ENCODE measurements around the gene RB1.
A peak's percentile ranks its signal among the peaks of the same experiment; 100 is the strongest.

RB1 gene

GRCh38 chr13:48492470-48493065 is 189.0 kb downstream of the RB1 start:
- DNase-seq (ENCODE audit: low read depth in 1 of 2, low spot score in 1 of 2): peak; percentile 45 to 48

DNA sequence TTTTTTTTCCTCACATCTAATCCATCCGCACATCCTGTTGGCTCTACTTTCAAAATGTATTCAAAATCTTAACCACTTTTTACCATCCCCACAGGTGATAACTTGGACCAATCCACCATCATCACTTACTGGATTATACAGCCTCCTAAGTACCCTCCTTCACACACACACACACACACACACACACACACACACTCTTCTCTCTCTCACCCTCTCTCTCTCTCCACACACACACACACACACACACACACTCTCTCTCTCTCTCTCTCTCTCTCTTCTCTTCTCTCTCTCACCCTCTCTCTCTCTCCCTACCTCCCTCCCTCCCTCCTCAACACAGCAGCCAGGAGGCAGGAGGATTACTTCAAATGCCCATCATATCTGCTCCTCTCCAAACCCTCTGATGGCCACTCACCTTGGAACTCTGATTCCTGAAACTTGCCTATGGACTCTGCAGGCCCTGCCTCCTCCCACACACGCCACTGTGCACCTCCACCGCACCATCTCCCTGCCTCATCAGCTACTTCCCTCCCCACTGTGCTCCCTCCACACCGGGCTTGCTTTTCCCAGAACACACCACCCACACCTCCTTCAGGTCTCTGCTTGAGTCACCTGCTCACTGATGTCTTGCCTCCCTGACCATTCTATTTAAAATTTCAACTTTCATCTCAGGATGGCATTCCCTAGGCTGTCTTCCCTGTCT is 189.7 kb downstream of the RB1 start:
- DNase-seq (ENCODE audit: low read depth in 1 of 2, low spot score in 1 of 2): no peak

- no peak for DNase-seq (ENCODE audit: low read depth in 1 of 2, low spot score in 1 of 2)
Observed at GRCh38 chr13:48493851-48494250, 190.3 kb downstream of the RB1 start.

DNA sequence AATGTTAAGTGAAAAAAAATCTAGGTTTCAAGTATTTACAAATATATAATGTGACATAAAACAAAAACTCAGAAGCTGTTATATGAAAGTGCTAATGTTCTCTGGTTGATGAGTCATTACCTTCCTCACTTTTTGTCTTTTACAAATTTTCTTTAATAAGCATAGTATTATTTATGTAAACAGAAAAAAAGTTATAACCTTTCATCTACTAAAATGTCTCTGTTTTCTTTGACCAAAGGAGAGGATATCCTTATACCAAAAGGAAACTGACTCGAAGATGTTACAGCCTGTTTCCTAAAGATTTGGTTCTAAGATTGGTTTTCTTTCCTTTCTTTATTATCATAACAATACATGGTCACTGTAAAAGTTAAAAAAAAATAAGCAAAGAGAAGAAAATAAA is 191.3 kb downstream of the RB1 start:
- DNase-seq (ENCODE audit: low read depth in 1 of 2, low spot score in 1 of 2): no peak

DNA sequence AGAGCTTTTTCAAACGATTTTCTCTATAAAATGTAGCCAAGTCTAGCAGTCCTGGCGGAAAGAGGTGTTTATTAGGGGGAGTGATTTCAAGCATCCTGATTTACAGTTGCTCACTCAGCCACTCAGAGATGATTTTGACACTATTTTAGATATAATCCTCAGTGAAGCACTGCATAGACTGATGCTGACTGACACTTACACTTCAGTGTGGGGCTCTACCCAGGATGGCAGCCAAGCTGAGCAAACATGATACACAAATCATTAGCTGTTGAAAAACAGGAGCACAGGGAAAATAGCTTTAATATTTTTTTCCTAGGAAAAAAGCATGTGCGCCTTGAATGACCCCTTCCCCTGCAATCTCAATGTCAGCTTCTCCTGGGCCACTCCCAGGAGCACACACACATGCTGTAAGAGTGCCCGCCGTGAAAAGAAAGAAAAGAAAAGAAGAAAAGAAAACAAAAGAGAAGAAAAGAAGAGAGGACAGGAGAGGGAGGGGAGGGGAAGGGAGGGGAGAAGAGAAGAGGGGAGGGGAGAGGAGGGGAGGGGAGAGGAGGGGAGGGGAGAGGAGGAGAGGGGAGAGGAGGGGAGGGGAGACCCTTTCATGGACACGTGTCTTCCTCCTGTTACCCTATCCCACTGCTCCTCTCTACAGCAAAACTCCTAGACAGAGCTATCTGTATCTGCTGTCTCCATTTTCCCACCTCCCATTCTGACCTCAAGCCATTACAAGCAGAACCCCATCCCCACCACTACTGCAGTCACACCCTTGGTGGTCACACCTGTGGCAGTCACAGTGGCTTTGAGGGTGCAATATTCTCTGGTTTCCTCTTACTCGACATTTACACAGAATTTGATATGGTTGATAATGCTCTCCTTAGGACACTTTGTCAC is 193.0 kb downstream of the RB1 start:
- no peak for DNase-seq (ENCODE audit: low read depth in 1 of 2, low spot score in 1 of 2)

GRCh38 chr13:48497669-48498068 is 194.1 kb downstream of the RB1 start:
- no peak for DNase-seq (ENCODE audit: low read depth in 1 of 2, low spot score in 1 of 2)

DNA sequence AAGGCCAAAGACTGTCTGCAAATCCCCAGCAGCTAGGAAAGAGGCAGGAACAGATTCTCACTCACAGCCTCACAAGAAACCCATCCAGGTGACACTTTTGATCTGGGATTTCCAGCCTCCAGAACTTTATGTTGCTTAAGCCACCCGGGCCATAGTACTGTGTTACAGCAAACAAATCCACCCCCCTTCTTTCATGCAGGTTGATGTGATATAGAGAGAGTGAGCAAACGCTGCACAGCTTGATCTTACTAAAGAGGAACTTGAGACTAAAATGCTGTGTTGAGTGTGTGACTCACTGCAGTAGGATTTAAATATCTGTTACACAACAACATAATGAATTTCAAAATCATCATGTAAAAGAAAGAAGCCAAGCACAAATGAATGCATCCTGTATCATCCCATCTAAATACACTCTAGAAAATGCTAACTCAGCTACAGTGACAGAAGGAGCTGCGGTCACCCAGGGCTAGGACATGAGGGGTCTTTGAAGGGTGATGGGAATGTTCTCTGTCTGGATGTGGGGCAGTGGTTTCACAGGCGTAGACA is 197.2 kb downstream of the RB1 start:
- DNase-seq (ENCODE audit: low read depth in 1 of 2, low spot score in 1 of 2): no peak

DNA sequence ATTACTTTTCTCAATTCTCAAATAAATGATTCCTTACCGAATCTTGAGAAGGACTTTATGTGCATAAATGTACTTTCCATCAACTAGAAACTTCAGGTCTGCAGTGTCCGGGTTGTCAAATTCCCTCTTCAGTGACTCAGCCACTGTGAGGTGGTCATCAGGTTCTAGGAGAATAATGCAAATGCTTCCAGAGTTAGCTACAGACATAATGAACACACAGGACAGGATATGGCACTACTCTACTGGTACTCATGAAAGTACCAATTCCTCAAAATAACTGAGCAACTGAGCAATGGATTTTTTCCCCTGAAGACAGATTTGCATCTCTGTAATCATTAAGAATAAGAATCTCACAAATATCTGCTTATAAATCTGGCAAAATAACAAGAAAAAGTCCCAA is 198.2 kb downstream of the RB1 start:
- DNase-seq (ENCODE audit: low read depth in 1 of 2, low spot score in 1 of 2): no peak

DNA sequence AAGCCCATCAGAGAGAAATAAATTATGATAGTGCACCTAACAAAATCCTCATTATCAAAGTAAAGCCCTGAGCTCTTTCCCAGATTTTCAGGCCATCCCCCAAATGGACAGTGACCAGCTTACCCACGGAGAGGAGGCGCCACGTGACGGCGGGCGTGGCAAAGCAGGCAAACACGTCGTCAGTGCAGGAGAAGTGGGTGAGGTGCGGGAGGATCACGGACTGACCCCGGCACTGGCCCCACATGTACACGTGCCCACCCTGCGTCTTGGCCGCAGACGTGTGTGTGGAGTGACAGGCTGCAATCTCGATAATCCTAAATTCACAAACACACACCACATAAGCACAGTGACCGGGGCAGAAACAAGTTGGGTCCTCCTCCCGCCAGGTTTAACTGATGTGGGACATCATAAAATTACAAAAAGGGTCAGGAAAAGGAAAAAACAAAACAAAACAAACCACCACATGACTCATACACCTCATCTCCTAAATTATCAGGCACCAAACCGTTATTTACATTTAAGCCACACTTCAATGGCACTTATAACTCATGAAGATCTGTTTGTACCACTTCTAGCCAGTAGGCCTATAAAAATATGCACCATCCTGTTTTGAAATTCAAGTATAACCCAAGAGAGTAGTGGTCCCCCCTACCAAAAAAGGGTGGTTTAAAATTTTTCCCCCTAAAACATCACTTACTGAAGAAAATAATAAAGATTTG is 199.2 kb downstream of the RB1 start:
- no peak for DNase-seq (ENCODE audit: low read depth in 1 of 2, low spot score in 1 of 2)

DNA sequence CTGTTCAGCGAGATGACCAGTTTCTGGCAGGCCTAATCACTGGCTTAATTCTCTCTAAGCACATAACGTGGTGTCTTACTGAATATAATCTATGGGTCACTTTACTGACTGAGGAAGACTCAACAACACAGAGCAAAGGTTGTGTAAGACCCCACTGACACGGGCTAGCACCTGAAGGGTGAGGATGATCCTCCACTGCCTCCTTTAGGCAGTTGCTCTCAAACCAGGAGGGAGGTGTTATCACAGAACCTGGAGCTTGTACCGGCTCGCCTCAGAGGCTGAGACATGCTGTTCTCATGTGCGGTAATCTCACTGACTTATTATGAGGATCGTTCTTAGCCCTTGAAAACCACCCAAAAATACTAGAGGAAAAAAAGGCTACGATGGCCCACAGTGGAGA is 201.1 kb downstream of the RB1 start:
- DNase-seq (ENCODE audit: low read depth in 1 of 2, low spot score in 1 of 2): no peak

GRCh38 chr13:48505012-48505411 is 201.5 kb downstream of the RB1 start:
- DNase-seq (ENCODE audit: low read depth in 1 of 2, low spot score in 1 of 2): no peak

GRCh38 chr13:48505597-48506091 is 202.1 kb downstream of the RB1 start:
- DNase-seq (ENCODE audit: low read depth in 1 of 2, low spot score in 1 of 2): peak in 1 of 2 donors; percentile 23

DNA sequence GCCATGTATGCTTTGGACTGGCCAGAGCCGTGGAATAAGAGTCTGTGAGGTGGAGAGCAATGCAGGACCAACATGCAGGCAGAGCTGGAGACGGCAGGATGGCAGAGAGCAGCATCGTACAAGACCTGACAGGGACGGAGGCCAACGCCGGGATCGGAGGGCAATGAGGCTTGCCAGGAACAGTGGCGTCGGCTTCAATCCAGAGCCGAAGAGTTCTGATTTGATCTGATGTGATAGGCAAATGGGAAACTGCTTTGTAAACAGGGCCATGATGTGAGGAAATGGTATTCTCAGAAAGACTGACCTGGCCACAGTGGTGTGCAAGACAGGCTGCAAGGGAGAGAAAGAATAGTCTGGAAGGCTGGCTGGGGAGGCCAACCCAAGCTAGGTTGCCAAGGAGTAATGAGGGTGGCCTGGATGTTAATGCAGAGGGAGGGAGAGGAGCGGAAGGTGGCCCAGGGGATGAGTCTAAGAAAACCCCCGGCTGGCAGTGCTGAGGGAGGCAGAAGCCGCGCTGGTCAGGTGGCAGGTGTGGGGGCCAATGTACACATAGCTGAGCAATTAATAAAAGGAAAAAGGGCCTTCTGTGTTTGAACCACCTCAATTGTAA is 202.6 kb downstream of the RB1 start:
- DNase-seq (ENCODE audit: low read depth in 1 of 2, low spot score in 1 of 2): no peak

DNA sequence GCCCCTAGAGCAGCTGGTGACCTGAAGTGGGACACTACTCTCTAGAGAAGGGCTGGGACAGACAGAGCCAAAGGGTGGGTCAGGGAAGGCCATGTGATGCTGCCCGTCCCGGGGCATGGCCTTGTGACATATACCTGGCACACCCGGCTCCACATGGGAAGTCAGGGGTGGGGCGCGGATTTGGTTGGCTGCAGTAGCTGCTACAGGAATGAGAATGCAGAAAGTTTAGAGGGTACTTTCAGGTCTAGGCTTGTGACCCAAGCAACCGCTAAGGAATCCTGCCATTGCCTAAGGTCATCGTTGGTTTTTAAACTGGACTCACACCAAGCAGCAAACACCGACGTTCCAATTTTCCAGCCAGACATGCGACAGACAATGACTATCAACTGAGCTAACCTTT is 203.5 kb downstream of the RB1 start:
- no peak for DNase-seq (ENCODE audit: low read depth in 1 of 2, low spot score in 1 of 2)

DNA sequence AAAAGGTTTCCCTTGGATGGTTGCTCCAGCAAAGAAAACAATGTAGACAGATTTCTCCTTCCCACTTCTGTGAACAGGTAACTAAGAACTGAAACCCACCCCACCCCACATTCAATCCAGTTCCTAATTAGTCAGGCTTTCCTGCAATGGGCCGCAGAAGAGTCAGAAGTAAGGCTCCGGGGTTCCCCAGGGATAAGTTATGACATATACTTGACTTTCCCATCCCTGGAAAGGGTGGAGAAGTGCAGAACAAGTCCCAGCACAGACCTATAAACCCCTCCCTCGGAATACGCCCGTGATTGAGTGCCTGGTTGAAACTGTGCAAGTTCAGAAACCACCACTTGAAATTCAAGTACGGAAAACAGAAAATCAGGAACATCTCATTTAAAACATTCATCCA is 204.5 kb downstream of the RB1 start:
- no peak for DNase-seq (ENCODE audit: low read depth in 1 of 2, low spot score in 1 of 2)

DNA sequence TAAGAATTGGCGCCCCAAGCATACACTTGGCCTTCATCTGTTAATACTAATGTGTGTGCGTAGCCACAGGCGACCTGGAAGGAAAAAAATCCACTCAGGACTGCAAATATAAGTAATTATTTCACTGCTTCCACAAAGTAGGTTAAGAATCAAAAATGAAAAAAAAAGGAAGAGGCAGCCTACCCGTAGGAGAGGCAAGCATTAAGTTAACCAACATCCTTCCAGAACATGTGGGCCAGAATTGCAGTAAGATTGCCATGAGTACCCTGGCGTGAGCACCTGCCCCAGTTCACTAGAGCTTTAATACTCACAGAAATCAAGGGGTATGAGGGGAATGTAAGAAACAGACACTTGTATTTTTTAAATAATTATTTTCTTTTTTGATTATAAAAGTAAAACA is 207.1 kb downstream of the RB1 start:
- DNase-seq (ENCODE audit: low read depth in 1 of 2, low spot score in 1 of 2): no peak

DNA sequence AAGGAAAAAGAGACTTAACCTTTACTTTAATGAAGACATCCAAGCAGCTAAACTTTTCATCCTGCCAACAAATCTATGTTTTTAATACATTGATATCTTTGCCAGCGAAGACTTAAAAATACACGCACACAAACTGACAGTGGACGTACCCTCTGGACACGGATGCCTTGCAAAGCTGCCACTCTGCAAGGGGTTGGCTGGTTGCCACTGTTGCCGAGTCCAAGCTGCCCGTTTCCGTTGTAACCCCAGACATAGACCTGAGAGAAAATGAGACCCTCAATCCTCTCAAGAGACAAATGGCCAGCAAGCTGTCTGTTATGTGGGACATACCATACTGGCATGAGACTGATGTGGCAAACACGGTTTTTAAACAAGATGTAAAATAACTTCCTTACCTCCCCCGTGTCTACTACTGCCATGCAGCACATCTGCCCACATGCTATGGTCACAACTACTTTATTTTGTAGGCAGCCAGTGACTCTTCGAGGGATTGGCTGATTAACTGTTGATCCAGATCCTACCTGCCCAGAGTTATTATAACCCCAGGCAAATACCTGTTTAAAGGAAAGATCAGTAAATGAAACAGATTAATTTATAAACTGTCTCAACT is 208.2 kb downstream of the RB1 start:
- no peak for DNase-seq (ENCODE audit: low read depth in 1 of 2, low spot score in 1 of 2)

- no peak for DNase-seq (ENCODE audit: low read depth in 1 of 2, low spot score in 1 of 2)
Observed at GRCh38 chr13:48514793-48515192, 211.2 kb downstream of the RB1 start.

DNA sequence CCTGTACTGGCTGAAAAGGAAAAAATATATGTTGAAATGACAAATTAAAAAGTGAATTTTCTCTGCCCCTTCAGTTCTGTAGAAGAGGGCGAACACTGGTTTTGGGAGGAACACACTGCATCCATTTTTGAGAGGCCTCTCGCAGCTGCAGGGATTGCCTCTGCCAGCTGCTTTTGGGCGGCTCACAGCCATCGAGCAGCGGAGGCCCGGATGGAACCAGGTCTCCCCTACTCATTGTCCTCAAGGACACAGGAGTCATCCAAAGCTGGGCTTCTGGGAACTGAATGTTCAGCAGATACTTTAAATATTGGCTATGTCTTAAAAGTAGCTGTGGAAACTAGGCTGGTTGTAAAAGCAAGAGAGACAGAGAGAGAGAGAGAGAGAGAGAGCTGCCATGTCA is 212.2 kb downstream of the RB1 start:
- no peak for DNase-seq (ENCODE audit: low read depth in 1 of 2, low spot score in 1 of 2)

DNA sequence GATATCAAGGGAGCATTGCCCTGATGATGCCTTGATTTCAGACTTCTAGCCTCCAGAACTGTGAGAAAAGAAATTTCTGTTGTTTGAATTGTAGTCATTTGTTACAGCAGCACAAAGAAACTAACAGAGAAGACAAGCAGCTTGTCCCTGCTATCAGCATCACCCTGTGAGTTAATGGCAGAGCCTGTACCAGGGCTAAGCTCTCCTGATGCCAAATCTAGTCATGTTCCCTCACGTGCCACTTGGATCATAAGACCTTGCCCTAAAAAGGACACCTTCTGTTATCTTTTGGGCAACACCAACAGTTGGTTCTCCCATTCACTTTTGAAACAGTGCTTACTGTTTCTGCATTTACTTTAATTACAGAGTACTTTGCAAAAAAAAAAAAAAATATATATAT is 214.5 kb downstream of the RB1 start:
- DNase-seq (ENCODE audit: low read depth in 1 of 2, low spot score in 1 of 2): no peak
